HG03378 (cell line): ENCODE measurements around the gene EXOC7.

Source experiments
- ATAC-seq: cut with Tn5 transposase; IDR thresholded peaks from one replicate; pipeline ENCODE4 v1.9.1; 2021; ENCODE audit warnings: mild to moderate bottlenecking, moderate library complexity; ENCODE audit not compliant: unreplicated experiment

EXOC7 gene

GRCh38 chr17:76122431-76123190 lies 19.0 kb upstream of the EXOC7 start:
- no peak for ATAC-seq

- no peak for ATAC-seq
Observed at GRCh38 chr17:76121932-76122430, 18.4 kb upstream of the EXOC7 start.

GRCh38 chr17:76120658-76121008 lies 17.0 kb upstream of the EXOC7 start:
- ATAC-seq = no peak

GRCh38 chr17:76119409-76120371 lies 16.1 kb upstream of the EXOC7 start:
- no peak for ATAC-seq

DNA sequence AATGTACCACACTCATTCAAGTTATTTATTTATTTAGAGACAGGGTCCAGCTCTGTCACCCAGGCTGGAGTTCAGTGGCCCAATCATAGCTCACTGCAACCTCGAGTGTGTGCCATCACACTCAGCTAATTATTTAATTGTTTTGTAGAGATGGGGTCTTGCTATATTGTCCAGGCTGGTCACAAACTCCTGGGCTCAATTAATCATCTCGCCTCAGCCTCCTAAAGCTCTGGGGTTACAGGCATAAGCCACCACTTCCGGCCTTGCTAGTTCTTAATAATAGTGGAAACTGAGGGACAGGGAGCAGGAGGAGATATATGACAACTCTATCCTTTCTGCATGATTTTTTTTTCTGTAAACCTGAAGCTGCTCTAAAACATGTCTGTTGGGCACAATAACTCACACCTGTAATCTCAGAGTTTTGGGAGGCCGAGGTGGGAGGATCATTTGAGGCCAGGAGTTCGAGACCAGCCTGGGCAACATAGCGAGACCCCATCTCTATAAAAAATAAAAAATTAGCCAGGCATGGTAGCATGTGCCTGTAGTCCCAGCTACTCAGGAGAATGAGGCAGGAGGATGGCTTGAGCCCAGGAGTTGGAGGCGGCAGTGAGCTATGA lies 11.7 kb upstream of the EXOC7 start:
- no peak for ATAC-seq

DNA sequence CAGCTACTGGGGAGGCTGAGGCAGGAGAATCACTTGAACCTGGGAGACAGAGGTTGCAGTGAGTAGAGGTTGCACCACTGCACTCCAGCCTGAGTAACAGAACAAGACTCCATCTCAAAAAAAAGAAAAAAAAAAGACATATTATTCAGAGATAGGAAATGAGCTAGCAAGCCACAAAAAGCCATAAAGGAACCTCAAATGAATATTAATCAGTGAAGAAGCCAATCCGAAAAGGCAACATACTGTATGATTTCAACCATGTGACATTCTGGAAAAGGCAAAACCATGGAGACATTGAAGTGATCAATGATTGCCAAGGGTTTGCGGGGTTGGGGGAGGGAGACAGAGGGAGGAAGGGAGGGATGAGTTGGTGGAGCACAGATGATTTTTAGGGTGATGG lies 8.4 kb upstream of the EXOC7 start:
- ATAC-seq = no peak

DNA sequence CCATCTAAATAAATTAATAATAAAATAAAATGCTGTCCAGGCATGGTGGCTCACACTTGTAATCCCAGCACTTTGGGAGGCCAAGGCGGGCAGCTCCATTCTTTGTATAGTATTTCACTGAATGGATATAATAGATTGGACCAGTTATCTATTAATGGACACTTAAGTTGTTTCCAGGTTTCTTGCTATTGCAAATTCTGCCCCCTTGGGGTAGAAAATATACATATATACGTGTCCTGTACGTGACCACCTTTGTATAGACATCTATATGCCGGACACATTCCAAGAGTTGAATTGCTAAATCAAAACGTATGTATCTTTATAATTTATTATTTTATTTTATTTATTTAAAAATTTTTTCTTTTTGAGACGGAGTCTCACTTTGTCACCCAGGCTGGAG lies 3.9 kb upstream of the EXOC7 start:
- ATAC-seq = no peak

GRCh38 chr17:76106703-76107102 lies 3.1 kb upstream of the EXOC7 start:
- ATAC-seq = no peak

GRCh38 chr17:76104896-76105231 lies 1.3 kb upstream of the EXOC7 start:
- no peak for ATAC-seq

DNA sequence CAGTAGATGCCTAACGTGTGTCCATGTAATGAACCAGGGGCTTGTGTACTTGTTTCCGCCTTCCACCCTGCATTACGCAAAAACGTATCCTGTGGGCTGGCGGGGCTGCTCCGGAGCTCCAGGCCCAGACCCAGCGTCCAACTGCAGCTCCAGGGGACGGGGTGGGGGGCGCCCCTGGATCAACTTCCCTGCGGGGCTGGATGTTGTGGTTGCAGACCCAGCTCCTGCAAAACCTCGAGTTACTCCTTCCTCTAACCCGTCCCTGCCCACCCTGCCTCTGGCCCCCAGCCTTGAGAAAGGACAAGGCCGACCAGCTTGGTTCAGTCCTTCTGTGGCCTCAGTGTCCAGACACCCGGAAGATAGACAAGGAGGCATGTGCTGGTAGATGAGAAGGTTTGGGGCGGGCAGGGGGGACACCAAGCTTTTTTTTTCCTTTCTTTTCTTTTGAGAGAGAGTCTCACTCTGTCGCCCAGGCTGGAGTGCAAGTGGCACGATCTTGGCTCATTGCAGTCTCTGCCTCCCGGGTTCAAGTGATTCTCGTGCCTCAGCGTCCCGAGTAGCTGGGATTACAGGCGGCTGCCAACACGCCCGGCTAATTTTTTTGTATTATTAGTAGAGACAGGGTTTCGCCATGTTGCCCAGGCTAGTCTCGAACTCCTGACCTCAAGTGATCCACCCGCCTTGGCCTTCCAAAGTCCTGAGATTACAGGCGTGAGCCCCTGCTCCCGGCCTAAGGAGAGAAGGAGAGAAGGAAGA lies 731 bp upstream of the EXOC7 start:
- ATAC-seq = no peak

- ATAC-seq = no peak
Observed at GRCh38 chr17:76102944-76103273, 678 bp downstream of the EXOC7 start.

- ATAC-seq = no peak
Observed at GRCh38 chr17:76097716-76098295, 5.8 kb downstream of the EXOC7 start.

DNA sequence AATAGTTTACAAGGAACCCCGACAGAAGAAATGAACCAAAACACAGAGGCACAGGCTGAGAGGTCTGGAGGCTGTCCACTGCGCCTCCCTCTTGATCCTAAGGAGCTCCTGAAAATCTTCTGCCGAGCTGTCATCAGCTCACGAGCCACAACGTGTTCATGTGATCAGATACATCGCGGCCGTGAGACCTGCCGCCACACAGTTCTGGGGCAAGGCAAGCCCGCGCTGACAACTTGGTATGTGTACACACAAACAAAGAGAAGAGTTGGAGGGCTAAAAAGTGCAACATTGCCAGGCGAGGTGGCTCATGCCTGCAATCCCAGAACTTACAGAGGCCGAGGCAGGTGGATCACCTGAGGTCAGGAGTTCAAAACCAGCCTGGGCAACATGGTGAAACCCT lies 7.6 kb downstream of the EXOC7 start:
- ATAC-seq = no peak

DNA sequence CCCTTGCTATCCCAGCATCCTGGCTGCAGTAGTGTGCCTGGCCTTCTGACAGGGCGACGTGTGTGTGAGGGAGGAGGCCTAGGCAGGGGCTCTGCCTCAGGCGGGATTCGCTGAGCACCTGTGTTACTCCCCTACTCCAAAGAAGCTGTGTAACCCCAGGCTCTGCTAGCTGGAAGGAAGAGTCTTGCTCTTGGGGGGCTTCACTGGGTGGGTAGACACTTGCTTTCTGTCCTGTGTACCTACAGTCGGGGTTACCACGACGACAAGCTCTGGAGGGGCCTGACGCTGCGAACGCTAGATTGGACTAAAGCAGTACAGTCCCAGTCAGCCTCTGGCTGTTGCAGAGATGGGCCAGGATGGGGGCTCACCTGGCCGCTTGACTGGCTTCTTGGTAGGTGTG lies 9.5 kb downstream of the EXOC7 start:
- ATAC-seq = no peak

GRCh38 chr17:76092526-76093413 lies 10.8 kb downstream of the EXOC7 start:
- ATAC-seq = no peak

DNA sequence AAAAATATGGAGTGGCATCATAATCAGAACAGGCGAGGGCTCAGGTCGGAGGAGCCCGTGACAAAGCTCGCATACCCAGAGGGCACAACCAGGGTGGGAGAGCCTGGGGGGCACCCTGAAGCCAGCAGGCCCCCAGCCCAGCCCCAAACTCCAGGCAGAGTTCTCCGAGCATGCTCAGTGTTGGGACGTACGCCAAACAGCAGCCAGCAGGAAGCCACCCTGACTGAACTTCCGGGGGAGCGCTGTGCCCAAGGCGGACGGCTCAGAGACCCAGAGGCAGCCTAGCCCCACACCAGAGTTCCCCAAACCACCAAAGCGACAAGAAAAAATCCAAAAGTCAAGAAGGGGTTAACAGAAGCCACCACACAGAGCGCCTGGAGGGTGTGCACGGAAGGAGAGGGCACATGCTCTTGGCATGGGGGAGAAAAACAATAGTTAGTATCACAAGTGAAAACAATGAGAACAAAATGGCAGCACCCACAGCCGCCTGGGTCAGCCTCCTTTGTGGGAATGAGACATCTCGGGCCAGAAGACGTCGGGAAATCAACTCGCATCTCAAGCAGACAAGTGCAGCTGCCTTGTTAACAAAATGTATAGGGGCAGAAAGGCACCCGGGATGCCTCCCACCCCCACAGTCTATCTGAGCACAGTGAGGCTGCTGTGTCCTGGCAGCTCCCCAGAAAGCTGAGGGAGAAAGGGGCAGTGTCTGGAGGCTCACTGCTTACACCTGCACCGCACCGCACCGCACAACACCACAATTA lies 11.9 kb downstream of the EXOC7 start:
- no peak for ATAC-seq

GRCh38 chr17:76090517-76091129 lies 13.0 kb downstream of the EXOC7 start:
- no peak for ATAC-seq

DNA sequence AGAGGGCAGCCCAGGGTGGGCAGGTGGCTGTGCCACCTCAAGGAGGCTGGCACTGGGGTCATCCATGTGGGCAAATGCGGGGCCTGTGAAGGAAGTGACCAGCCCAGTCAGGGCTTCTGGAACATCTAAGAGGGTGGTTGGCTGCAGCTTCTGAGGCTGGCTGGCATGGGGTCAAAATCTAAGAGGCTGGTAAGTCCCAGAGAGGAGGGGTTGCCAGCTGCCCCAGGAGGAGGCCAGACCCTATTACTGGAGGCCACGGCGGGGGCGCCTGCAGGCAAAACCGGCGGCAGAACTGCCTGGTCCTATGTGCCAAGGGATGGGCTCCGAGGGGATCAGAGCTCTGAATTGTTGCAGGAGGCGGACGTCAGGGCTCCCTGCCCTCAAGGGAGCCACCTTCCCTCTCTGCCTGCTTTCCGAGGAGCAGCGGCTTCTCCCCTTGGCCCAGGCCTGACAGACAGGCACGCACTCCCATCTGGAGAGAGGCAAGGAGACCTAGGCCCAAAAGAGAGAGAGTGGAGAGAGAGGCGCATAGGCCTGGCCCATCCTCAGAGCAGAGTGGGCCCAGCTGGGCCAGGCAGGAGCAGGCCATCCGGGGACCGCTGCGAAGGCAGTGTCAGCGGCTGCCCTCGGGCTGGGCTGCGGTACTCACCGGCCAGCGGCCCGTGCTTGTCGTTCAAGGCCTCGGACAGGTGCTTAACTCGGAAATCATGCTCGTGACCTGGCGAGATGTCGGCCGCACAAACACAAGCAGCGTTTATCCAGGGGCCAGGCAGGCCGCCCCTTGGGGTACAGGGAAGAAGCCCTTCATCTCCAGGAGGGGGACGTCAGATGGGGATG lies 13.7 kb downstream of the EXOC7 start:
- no peak for ATAC-seq
